ENCODE measurements around the gene MTURN. TPM values are rescaled to one million over a fixed set of nuclear protein-coding genes. Genes with fewer than 3 reads are reported as not detected.
A peak's percentile ranks its signal among the peaks of the same experiment; 100 is the strongest.

The MTURN gene
- total RNA-seq, 1 donor from 2014 or later = 74.6 TPM

DNA sequence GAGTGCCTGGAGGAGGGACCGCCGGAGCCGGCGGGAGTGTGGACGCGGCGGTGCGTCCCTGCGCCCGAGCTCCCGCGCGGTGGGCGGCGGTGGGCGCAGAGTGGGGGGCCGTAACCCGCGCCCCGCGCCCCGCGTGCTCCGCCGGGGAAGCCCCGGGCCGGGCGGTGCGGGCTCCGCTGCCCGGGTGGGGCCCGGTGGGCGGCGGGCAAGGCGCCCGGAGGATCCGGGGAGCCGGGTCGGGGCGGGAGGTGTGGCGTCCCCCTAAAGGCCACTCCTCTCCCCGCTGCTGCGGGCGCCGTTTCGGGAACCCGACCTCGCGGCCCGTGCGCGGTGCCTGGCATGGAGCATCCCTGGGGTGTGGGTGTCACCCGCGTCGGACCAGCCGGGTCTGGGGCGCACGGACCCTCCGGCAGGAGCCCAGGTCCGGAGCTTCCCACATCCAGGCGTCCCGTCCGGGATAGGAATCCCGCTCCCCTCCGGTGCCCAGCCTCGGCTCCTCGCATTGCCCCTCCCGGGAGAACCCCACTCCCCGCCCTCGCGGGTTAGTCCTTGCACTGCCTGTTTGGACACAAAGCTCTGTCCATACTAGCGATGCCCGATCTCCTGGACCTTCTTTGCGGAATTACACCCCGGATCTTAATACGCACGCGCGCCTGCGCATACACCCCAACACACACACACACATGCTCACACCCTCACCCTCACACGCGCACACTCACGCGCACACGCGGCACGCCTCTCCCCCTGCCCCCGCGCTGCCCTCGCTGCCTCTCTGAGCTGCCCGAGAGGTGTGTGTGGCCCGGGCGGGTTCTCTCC lies 723 bp downstream of the MTURN start:
- Histone ChIP-seq H3K4me3 (ENCODE audit: low read length in 3 of 3) (peak overlapping the region; percentile 88 to 90 (median 90)), H3K27ac (ENCODE audit: low read depth, low read length) (peak overlapping the region; percentile 50), H3K9me3 (ENCODE audit: control insufficient read depth in 3 of 3, low read length in 3 of 3) (no peaks in the 10 kb centered on the region), H3K9ac (ENCODE audit: low read depth in 1 of 3, low read length in 3 of 3) (peak overlapping the region; percentile 83 to 88 (median 88)), H3K36me3 (ENCODE audit: control insufficient read depth in 3 of 3, insufficient read depth in 3 of 3, low read length in 3 of 3) (no peaks in the 10 kb centered on the region), H3K27me3 (ENCODE audit: control insufficient read depth in 3 of 3, insufficient read depth in 3 of 3, low read length in 3 of 3) (no peaks in the 10 kb centered on the region), H3K4me1 (ENCODE audit: control insufficient read depth in 3 of 3, insufficient read depth in 3 of 3, low read length in 3 of 3) (peaks cover 13 to 26% (median 14%) of the 10 kb centered on the region in 3 donors)

DNA sequence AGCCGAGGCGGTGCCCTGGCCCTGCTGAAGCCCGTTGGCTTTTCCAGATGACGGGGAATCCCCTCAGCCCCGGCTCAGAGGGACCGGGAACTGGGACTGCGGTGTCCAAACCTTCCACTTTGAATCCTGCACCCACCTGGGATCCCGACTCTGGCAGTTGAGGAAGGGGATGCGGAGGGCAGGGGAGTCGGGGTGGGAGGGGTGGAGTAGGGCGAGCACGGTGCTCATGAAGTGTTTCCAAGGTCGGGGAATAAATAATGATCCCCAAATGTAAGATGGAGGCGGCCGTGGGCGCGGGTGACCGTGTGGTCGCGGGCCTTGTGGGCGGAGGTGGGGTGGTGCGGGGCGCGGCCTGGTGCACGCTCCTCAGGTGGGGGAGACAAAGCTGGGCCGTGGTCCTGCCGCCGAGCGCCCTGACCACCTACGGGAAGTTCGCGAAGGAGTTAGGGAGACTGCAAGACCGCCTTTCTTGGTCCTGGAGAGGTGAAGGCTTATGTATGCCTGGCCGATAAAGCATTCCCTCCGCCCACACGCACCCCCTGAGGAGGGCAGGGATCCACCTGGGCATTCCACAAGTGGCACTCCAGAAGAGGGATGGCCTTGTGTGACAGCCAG lies 1.4 kb downstream of the MTURN start:
- peak overlapping the region; percentile 50 for H3K27ac ChIP-seq (ENCODE audit: low read depth, low read length)
- peak overlapping the region; percentile 88 to 90 (median 90) for H3K4me3 ChIP-seq (ENCODE audit: low read length in 3 of 3)
- H3K9ac ChIP-seq (ENCODE audit: low read depth in 1 of 3, low read length in 3 of 3) = peak overlapping the region; percentile 83 to 88 (median 88)
- peaks cover 13 to 26% (median 14%) of the 10 kb centered on the region in 3 donors for H3K4me1 ChIP-seq (ENCODE audit: control insufficient read depth in 3 of 3, insufficient read depth in 3 of 3, low read length in 3 of 3)
- H3K27me3 ChIP-seq (ENCODE audit: control insufficient read depth in 3 of 3, insufficient read depth in 3 of 3, low read length in 3 of 3) = no peaks in the 10 kb centered on the region
- H3K36me3 ChIP-seq (ENCODE audit: control insufficient read depth in 3 of 3, insufficient read depth in 3 of 3, low read length in 3 of 3) = no peaks in the 10 kb centered on the region
- no peaks in the 10 kb centered on the region for H3K9me3 ChIP-seq (ENCODE audit: control insufficient read depth in 3 of 3, low read length in 3 of 3)

DNA sequence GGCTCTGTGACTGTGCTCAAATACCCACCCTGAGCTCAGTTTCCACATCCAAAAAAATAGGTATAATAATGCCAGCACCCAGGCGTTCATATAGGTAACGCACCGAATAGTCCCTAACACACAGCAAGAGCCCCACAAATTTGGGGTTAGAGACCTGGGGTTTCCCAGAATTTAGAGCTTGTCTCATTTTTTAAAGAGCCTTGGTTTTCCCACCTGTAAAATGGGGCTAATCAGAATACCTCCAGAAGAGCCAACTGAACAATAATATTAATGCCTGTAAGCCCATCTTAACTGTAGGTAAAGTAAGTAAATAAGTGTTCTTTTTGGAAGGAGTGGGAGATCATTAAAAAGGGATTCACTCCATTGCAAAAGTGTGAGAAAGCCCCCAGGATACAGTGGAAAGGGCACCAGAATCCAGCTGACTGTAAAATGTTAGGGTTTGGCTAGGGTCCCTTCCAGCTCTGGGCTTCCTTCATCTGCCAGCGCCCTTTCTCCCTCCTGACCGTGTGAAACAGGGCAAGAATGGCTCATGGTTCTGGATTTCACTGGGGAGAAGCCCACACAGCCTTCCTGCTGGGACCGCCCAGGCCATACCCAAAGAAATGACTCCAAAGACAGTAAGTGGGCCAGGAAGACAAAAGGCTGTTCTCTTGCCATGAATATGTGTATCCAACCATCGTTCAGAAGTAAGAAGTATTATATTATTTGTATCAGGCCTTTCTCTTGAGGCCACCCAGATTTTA lies 2.1 kb downstream of the MTURN start:
- Histone ChIP-seq H3K27ac (ENCODE audit: low read depth, low read length) (peak overlapping the region; percentile 50), H3K4me3 (ENCODE audit: low read length in 3 of 3) (peak overlapping the region in 2 of 3 donors; percentile 90)

DNA sequence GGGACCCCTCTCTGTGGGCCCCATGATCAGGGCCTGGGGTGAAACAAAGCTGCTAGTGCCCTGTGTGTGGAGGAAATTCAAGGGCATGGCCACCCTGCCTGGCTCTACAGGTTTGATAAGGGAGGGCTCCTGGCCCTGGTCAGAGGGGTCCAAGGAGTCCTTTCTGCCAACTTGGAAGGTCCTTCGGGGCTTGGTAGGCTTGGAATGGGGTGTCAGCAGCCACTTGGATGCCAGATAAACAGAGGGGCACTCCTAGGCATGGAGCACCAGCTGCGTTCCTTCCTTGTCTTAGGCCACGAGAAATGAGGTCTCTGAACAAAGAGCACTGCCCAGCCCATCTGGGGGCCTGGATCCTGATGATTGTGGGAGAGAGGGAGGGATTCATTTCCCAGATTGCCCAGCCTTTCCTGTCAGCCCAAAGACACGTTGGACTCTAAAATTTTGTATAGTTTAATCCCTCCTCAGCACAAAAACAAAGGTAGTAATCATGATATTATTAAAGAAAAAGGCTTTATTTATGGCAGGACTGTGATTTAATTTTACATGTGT lies 5.1 kb downstream of the MTURN start:
- Histone ChIP-seq H3K4me3 (ENCODE audit: low read length in 3 of 3) (no peak overlapping the region), H3K9me3 (ENCODE audit: control insufficient read depth in 3 of 3, low read length in 3 of 3) (no peaks in the 10 kb centered on the region), H3K9ac (ENCODE audit: low read depth in 1 of 3, low read length in 3 of 3) (peak overlapping the region in 1 of 3 donors; percentile 68), H3K27me3 (ENCODE audit: control insufficient read depth in 3 of 3, insufficient read depth in 3 of 3, low read length in 3 of 3) (no peaks in the 10 kb centered on the region), H3K36me3 (ENCODE audit: control insufficient read depth in 3 of 3, insufficient read depth in 3 of 3, low read length in 3 of 3) (no peaks in the 10 kb centered on the region), H3K4me1 (ENCODE audit: control insufficient read depth in 3 of 3, insufficient read depth in 3 of 3, low read length in 3 of 3) (peaks cover 26 to 57% (median 37%) of the 10 kb centered on the region in 3 donors), H3K27ac (ENCODE audit: low read depth, low read length) (no peak overlapping the region)

More for the DNA sequence above, 2.1 kb downstream of the MTURN start:
- Histone ChIP-seq H3K9ac (ENCODE audit: low read depth in 1 of 3, low read length in 3 of 3) (peak overlapping the region; percentile 83 to 88 (median 88)), H3K36me3 (ENCODE audit: control insufficient read depth in 3 of 3, insufficient read depth in 3 of 3, low read length in 3 of 3) (no peaks in the 10 kb centered on the region), H3K9me3 (ENCODE audit: control insufficient read depth in 3 of 3, low read length in 3 of 3) (no peaks in the 10 kb centered on the region), H3K27me3 (ENCODE audit: control insufficient read depth in 3 of 3, insufficient read depth in 3 of 3, low read length in 3 of 3) (no peaks in the 10 kb centered on the region), H3K4me1 (ENCODE audit: control insufficient read depth in 3 of 3, insufficient read depth in 3 of 3, low read length in 3 of 3) (peaks cover 14 to 33% (median 19%) of the 10 kb centered on the region in 3 donors)

DNA sequence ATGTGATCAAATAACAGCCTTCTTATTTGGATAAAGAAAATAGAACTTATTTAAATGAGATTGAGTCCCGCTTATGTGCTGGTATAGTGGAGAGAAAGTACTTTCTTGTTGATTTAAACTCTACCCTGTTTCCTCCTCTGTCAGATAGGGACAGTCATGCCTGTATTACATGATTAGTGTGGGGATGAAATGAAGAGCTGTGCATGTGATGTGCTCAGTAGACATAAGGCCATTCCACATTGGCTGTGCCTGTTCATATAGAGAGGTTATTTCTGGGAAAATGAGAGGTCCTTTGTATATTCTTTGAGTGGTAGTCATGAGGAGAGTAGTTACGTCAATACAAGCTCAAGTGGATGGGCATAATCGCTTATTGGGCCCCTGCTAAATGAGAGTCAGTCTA lies 5.7 kb downstream of the MTURN start:
- no peaks in the 10 kb centered on the region for H3K9me3 ChIP-seq (ENCODE audit: control insufficient read depth in 3 of 3, low read length in 3 of 3)
- no peak overlapping the region for H3K4me3 ChIP-seq (ENCODE audit: low read length in 3 of 3)
- H3K4me1 ChIP-seq (ENCODE audit: control insufficient read depth in 3 of 3, insufficient read depth in 3 of 3, low read length in 3 of 3) = peaks cover 26 to 58% (median 37%) of the 10 kb centered on the region in 3 donors
- no peaks in the 10 kb centered on the region for H3K36me3 ChIP-seq (ENCODE audit: control insufficient read depth in 3 of 3, insufficient read depth in 3 of 3, low read length in 3 of 3)
- no peaks in the 10 kb centered on the region for H3K27me3 ChIP-seq (ENCODE audit: control insufficient read depth in 3 of 3, insufficient read depth in 3 of 3, low read length in 3 of 3)
- H3K27ac ChIP-seq (ENCODE audit: low read depth, low read length) = no peak overlapping the region
- H3K9ac ChIP-seq (ENCODE audit: low read depth in 1 of 3, low read length in 3 of 3) = no peak overlapping the region

DNA sequence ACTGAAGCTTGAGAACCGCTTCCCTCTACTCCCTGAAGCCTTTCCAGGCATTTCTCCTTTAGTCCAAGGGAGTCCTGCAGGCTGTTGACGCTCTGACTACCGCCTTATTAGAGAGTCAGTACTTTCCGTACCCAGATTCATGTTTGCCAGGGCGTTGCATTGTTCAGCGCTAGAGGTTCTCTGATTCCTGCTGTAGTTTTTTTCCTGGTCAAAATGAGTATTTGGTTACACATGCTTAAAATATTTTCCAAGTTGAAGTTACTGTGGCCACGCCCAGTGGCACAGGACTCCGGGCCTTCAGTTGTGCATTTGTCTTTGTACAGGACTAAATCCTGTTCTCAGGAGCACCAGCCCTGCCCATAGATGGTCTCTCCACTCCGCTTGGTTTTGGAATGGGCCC lies 7.9 kb downstream of the MTURN start:
- Histone ChIP-seq H3K9me3 (ENCODE audit: control insufficient read depth in 3 of 3, low read length in 3 of 3) (no peaks in the 10 kb centered on the region), H3K36me3 (ENCODE audit: control insufficient read depth in 3 of 3, insufficient read depth in 3 of 3, low read length in 3 of 3) (peaks cover 0 to 4% (median 0%) of the 10 kb centered on the region in 3 donors), H3K27me3 (ENCODE audit: control insufficient read depth in 3 of 3, insufficient read depth in 3 of 3, low read length in 3 of 3) (no peaks in the 10 kb centered on the region), H3K27ac (ENCODE audit: low read depth, low read length) (peak overlapping the region; percentile 77), H3K4me3 (ENCODE audit: low read length in 3 of 3) (peak overlapping the region in 2 of 3 donors; percentile 37 to 42), H3K4me1 (ENCODE audit: control insufficient read depth in 3 of 3, insufficient read depth in 3 of 3, low read length in 3 of 3) (peaks cover 34 to 66% (median 47%) of the 10 kb centered on the region in 3 donors), H3K9ac (ENCODE audit: low read depth in 1 of 3, low read length in 3 of 3) (peak overlapping the region; percentile 45 to 55 (median 48))

DNA sequence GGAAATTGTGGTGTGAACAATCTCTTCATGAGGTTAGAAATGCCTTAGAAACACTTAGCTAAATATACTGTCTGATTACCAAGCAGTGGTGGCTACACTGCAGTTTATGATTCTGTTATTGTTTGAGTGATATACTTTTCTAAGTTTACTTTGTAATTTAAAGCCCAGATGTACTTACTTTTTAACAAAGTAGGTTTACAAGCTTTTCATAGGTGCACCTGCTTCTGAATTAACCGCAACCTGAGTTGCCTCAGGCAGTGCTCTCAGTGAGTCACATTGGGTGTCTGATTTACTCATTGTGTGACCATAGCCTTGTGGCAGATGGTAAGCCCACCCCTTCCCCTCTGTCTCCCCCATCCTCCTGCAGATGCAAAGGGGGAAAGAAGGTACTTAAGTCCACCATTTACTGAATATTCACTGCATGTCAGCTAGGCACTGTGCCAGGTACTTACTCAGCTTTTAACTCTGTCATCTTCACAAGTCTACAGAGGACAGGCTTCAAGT lies 9.0 kb downstream of the MTURN start:
- Histone ChIP-seq H3K4me3 (ENCODE audit: low read length in 3 of 3) (no peak overlapping the region), H3K4me1 (ENCODE audit: control insufficient read depth in 3 of 3, insufficient read depth in 3 of 3, low read length in 3 of 3) (peaks cover 34 to 64% (median 47%) of the 10 kb centered on the region in 3 donors), H3K9me3 (ENCODE audit: control insufficient read depth in 3 of 3, low read length in 3 of 3) (no peaks in the 10 kb centered on the region), H3K9ac (ENCODE audit: low read depth in 1 of 3, low read length in 3 of 3) (peak overlapping the region in 1 of 3 donors; percentile 45), H3K27me3 (ENCODE audit: control insufficient read depth in 3 of 3, insufficient read depth in 3 of 3, low read length in 3 of 3) (no peaks in the 10 kb centered on the region), H3K36me3 (ENCODE audit: control insufficient read depth in 3 of 3, insufficient read depth in 3 of 3, low read length in 3 of 3) (peaks cover 0 to 6% (median 0%) of the 10 kb centered on the region in 3 donors), H3K27ac (ENCODE audit: low read depth, low read length) (peak overlapping the region; percentile 77)

DNA sequence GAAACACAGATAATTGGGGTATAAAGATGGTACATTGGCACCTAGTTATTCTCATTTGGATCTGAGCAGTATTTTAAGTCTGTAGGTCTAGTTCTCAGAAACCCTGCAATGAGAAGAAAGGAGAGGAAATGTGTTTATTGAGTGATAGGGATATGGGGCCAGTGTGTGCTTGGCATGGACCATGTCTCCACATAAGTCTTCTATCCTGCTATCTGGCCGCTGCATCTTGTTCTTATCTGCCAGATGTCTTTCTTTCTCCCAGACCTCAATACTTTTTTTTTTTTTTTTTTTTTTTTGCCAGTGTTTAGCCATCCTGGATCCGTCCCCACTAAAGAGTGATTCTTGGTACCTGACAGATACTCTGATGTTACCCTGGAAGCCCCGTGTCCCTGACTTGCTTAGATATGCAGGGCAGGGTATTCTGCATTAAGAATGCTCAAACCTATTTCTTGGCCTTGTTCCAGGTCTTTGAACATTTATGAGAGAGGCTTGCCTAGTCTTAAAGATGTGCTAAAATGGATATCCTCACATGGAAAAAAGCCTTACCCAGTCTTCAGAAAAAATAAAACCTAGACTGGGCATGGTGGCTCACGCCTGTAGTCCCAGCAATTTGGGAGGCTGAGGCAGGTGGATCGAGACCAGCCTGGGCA lies 10.0 kb downstream of the MTURN start:
- no peaks in the 10 kb centered on the region for H3K9me3 ChIP-seq (ENCODE audit: control insufficient read depth in 3 of 3, low read length in 3 of 3)
- H3K27ac ChIP-seq (ENCODE audit: low read depth, low read length) = no peak overlapping the region
- peaks cover 0 to 8% (median 0%) of the 10 kb centered on the region in 3 donors for H3K36me3 ChIP-seq (ENCODE audit: control insufficient read depth in 3 of 3, insufficient read depth in 3 of 3, low read length in 3 of 3)
- no peaks in the 10 kb centered on the region for H3K27me3 ChIP-seq (ENCODE audit: control insufficient read depth in 3 of 3, insufficient read depth in 3 of 3, low read length in 3 of 3)
- H3K4me3 ChIP-seq (ENCODE audit: low read length in 3 of 3) = no peak overlapping the region
- no peak overlapping the region for H3K9ac ChIP-seq (ENCODE audit: low read depth in 1 of 3, low read length in 3 of 3)
- H3K4me1 ChIP-seq (ENCODE audit: control insufficient read depth in 3 of 3, insufficient read depth in 3 of 3, low read length in 3 of 3) = peaks cover 34 to 62% (median 46%) of the 10 kb centered on the region in 3 donors

DNA sequence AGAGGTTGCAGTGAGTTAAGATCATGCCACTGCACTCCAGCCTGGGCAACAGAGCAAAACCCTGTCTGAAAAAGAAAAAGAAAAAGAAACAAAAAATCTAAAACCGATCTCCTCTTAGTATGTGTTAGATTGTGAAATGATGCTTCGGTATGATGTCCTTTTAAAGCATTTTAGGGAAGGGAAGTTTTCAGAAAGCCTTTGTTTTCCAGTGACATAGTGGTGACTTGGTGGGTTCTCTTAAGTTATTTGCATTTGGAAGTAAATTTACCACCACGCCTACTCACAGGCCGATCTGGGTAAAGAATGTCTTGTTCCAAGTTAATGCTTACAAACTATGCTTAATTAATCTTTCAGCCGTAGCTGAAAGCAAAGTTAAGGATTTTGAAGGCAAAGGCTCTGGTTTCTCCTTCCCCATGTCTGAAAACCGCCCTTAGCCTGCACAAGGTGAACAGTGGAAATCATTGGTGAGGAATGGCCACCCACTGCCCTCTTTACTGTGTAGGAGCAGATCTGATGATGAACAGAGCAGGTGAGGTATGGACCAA lies 10.7 kb downstream of the MTURN start:
- H3K9ac ChIP-seq (ENCODE audit: low read depth in 1 of 3, low read length in 3 of 3) = no peak overlapping the region
- H3K9me3 ChIP-seq (ENCODE audit: control insufficient read depth in 3 of 3, low read length in 3 of 3) = no peaks in the 10 kb centered on the region
- peaks cover 0 to 9% (median 3%) of the 10 kb centered on the region in 3 donors for H3K36me3 ChIP-seq (ENCODE audit: control insufficient read depth in 3 of 3, insufficient read depth in 3 of 3, low read length in 3 of 3)
- H3K27me3 ChIP-seq (ENCODE audit: control insufficient read depth in 3 of 3, insufficient read depth in 3 of 3, low read length in 3 of 3) = no peaks in the 10 kb centered on the region
- H3K4me3 ChIP-seq (ENCODE audit: low read length in 3 of 3) = no peak overlapping the region
- H3K4me1 ChIP-seq (ENCODE audit: control insufficient read depth in 3 of 3, insufficient read depth in 3 of 3, low read length in 3 of 3) = peaks cover 34 to 60% (median 46%) of the 10 kb centered on the region in 3 donors
- H3K27ac ChIP-seq (ENCODE audit: low read depth, low read length) = peak overlapping the region; percentile 52

Data from skeletal muscle tissue (tissue), 4 donors.